Measurements from ENCODE around the gene ITSN2.

GRCh38 chr2:24210106-24210455 is 150.3 kb downstream of the ITSN2 start:
- TF ChIP-seq CTCF (IDR thresholded peaks at IDR 0.05), result no peak
- TF ChIP-seq POLR2A (IDR thresholded peaks at IDR 0.05), result no peak
